Loucy (cell line): Measurements from ENCODE around the gene SKOR1.

Experiments
- CTCF ChIP-seq: fragments of 200-600 bp; sonication (generic); conservative IDR thresholded peaks from 2 replicates; pipeline ENCODE4 v1.5.1; 2014; ENCODE audit warnings: mild to moderate bottlenecking, antibody characterized with exemption, low read length
- EZH2phosphoT487 ChIP-seq: fragments of 200-600 bp; IDR thresholded peaks from 2 replicates; pipeline ENCODE4 v1.6.1; 2018; ENCODE audit warnings: antibody characterized with exemption, mild to moderate bottlenecking, moderate library complexity, borderline replicate concordance

GRCh38 chr15:67843571-67844387 is 18.5 kb downstream of the SKOR1 start:
- TF ChIP-seq CTCF: no peak
- no peak for TF ChIP-seq EZH2phosphoT487
